Activated CD4-positive, alpha-beta T cell treated with anti-CD3 and anti-CD28 coated beads for 4 hours (primary cell): Measurements from ENCODE around the gene SMCP.

Experiments used
- DNase-seq, 2 donors: peaks; one replicate each; pipeline ENCODE4 v3.0.0-alpha.2; 2020

SMCP gene

DNA sequence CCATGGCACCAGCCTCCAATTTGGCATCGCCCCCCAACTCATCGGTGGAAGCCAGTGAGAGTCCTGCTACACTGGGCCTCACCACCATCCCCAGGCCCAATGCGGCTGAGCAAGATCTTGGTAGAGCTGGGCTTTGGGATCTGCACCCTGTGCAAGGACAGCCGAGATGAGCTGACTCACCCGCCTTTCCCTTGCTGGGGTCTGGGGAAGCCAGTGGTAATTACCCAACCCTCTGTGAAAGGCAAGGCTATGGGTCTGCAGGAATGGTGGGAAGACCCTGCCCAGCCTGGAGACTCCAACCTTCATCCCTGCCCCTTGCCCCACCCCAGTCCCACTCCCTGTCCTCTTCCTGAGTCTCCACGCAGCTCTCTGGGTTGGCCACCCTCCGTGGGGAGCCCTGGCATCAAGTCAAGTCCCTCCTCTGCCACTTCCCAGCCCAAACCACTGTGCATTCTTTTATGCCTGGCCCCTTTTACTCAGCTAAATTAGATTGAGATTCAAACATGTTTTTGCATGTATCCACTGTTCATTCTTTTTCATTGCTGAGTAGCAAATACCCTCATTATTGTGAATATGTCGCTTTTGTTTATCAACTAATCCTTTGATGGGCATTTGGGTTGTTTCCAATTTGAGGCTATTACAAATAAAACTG lies 8.8 kb downstream of the SMCP start:
- no peak for DNase-seq

GRCh38 chr1:152888126-152888525 lies 10.0 kb downstream of the SMCP start:
- no peak for DNase-seq

- no peak for DNase-seq
These were observed 20.9 kb downstream of the SMCP start for GRCh38 chr1:152899027-152899426.

DNA sequence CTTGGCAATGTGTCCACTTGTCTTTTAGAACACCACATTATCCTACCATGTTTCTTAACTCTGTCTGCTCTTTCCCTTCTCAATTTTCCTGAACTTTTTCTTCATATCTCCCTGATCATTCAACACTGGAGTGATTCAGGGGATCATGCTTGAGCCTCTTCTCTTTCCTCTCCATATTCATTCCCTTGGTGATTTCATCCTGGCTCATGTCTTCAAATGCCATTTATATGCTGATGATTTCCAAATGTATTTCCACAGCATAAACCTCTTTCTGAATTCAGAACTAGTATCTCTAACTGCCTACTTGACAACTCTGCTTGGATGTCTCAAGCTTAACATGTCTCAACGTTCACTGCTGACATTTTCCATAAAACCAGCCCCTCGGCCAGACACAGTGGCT lies 21.8 kb downstream of the SMCP start:
- DNase-seq: no peak

- no peak for DNase-seq
These were observed 23.5 kb downstream of the SMCP start for GRCh38 chr1:152901631-152902030.

DNA sequence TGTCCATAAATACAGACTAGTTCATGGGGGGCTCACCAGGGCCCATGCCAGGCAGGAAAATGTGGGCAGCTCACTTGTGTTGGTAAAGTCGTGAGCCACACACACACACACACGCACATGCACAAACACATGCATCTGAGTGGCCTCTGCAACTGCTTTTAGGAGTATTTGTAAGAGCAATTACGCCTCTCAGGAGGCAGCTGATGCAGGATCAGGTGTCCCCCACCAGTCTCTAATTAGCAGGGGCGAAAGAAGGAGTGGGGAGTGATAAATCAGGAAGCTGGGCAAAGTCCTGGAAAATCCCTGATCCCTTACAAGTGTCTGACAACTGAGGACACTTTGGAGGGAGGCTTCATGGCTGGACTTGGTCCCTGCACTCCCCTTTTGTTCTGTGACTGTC lies 24.5 kb downstream of the SMCP start:
- no peak for DNase-seq

DNA sequence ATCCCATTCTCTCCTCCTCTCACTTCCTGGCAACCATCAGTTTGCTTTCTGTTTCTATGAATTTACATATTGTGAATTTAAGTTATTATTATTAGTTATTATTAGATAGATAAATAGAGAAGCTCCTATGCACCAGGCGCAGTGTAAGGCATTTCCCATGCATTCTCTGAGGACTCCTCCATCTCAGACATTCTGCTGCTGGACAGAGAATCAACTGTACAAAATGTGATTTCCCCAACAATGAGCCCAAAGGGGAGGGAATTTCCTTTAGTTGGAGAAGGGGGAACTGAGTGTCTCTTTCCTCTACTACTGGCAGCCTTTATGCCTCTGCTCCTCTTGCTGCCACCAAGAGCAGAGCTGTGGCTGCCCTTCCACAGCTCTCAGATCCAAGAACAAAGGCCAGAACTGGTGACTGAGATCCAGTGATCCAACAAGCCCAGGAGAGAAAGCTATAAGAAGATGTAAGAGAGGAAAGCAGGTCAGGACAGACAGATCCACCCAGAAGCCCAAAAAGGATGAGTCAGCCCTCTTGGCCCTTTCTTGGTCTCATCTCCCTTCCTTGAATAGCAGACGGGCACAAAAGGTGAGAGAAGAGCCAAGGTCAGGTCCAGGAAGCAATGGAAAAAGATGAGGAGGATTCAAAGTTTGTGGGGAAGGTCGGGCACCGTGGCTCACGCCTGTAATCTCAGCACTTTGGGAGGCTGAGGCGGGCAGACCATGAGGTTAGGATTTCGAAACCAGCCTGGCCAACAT lies 26.7 kb downstream of the SMCP start:
- no peak for DNase-seq

- DNase-seq: no peak
These were observed 28.0 kb downstream of the SMCP start for GRCh38 chr1:152906023-152906565.

- no peak for DNase-seq
These were observed 29.8 kb downstream of the SMCP start, which contains the start of gene IVL for GRCh38 chr1:152907686-152908601. IVL (plus strand) TSS chr1:152908546; CDS start chr1:152909798, 1,252 bp downstream.

DNA sequence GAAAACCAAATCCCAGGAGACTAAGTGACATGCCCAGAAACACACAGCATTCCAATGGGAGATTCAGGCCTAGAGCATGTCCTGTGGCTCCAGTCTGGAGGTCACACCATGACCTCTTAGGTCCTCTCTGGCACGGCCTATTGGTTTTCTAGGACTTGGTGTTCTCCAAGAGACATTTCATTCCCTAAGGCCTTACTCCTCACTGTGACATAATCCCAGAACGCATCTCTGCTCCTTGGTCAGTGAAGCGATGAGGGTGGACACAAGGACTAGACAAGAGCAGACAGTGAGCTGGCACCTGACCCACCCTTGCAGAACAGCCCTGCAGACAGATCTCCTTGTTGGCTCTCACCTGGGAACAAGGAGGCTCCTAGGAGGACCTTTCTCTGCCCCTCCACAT lies 31.1 kb downstream of the SMCP start:
- DNase-seq: no peak

DNA sequence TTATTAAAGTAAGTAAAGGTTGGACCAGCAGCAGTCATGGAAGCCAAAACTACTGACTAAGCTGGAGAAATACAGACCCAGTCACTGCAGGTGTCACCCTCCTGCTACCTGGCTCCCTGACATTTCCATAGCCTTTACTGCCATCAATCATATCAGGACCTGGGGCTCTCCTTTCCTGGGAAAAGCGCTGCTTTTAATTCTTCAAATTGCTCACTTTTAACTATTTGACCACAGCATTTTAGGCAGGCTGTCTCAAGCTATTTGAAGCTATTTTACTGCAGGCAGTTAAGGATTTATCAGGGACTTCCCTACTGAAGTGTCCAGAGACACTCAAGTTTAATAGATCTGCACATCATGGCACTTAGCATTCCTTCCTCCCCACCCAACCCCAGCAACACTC lies 34.3 kb downstream of the SMCP start:
- no peak for DNase-seq

GRCh38 chr1:152912900-152913299 lies 34.8 kb downstream of the SMCP start:
- no peak for DNase-seq

DNA sequence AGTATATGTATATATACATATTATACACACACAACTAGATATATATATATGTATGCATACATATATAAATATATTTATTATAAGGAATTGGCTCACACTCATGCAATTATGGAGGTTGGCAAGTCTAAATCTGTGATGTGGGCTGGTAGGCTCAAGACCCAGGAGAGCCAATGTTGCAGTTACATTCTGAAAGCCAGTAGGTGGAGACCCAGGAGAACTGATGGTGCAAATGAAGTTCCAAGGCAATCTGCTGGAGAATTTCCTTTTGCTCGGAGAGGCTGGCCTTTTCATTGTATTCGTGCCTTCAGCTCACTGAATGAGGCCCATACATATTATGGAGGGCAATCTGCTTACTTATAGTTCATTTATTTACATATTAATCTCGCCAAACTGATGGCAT lies 39.7 kb downstream of the SMCP start:
- DNase-seq: no peak

- no peak for DNase-seq
These were observed 40.9 kb downstream of the SMCP start for GRCh38 chr1:152919071-152919470.

DNA sequence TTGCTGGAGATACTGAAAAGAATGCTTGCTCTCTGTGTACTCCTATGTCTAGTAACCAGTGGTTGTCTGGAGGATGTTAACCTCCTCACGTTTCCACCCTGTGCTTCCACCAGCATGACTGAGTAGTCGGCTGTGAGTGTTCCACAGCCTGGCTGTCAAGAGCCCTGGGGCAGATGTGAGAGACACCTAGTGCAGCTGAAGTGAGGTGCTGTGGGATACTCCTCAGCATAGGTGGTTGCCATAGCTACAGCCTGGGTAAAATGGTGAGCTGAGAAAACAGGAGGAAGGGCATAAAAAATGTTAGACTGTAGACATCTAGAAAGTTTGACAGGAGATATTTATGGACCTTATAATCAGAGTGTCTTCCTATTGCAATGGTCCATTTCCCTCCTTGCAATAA lies 46.1 kb downstream of the SMCP start:
- no peak for DNase-seq

DNA sequence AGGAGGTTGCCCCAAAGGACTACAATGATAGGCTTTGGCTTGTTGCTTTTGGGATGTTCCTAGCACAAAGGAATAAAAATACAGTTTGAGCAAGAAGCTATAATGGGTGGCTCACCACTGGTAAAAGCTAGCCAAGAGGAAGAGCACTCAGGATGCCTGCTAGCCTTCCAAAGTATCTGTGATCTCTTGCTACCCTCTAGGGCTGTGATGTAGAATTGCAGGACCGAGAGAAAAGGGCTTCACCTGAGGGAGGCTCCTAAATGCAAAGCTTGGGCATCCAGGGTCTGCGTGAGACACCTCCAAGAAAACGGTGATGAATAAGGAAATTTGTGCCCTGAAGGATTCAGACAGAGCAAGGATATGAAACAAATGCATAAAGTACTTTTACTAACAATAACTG lies 48.0 kb downstream of the SMCP start:
- no peak for DNase-seq

- DNase-seq: no peak
These were observed 50.5 kb downstream of the SMCP start for GRCh38 chr1:152928671-152929070.

DNA sequence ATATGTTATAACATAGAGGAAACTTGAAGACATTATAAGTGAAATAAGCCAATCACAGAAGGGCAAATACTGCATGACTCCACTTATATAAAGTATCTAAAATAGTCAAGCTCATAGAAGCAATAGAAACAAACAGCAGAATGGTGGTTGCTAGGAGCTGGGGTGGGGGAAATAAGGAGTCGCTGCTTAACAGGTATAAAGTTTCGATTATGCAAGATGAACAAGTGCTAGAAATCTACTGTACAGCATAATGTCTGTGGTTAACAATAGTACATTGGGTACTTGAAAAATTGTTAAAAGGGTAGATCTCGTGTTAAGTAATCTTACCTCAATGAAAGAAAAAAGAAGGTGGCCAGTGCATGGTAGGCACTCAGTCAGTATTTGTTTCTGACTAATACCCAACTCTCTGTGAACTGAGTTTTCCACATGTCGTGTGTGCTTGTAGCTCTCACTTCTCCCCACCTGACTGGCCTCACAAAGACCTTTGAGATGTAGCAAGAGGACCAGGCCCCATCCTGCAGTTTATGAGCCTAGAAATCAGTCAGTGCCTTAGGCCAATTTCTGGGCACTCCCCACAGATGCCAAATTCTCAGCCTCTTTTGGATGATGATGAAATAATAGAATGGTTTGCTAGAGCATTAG lies 54.2 kb downstream of the SMCP start:
- no peak for DNase-seq

GRCh38 chr1:152933196-152933595 lies 55.1 kb downstream of the SMCP start:
- no peak for DNase-seq
